HEK293 (cell line): ENCODE results near the gene TUBB2B.

Experiments
- CTCF ChIA-PET: fragments of 350-600 bp; formaldehyde crosslinking; extraction: SDS; loops from one replicate; lab custom pipeline; 2021; ENCODE audit warnings: antibody characterized with exemption; lab: Yijun Ruan, JAX
- POLR2A ChIA-PET: fragments of 300-600 bp; formaldehyde crosslinking; extraction: SDS; loops from one replicate; lab custom pipeline; 2020; ENCODE audit warnings: antibody characterized with exemption, inconsistent platforms; lab: Yijun Ruan, JAX
- H3K27ac ChIP-seq: fragments of 200-500 bp; sonication (Bioruptor generic); 2 replicates; pipeline ENCODE4 v1.5.1; 2014; ENCODE audit warnings: low read depth, low read length, control low read depth, inconsistent platforms; ENCODE audit errors: extremely low read depth
- H3K36me3 ChIP-seq, 2 experiments: fragments of 200-500 bp in 1 of 2; sonication (Bioruptor generic) in 1 of 2; 1 replicate in 1 of 2; 2 replicates in 1 of 2; pipeline ENCODE4 v1.5.1; 2014 to 2017; ENCODE audit warnings: inconsistent platforms in 2 of 2, low read length in 2 of 2; ENCODE audit not compliant: control insufficient read depth in 2 of 2, insufficient read depth in 1 of 2
- H3K4me1 ChIP-seq: fragments of 200-500 bp; sonication (Bioruptor generic); 2 replicates; pipeline ENCODE4 v1.5.1; 2014; ENCODE audit warnings: mild to moderate bottlenecking, low read length, inconsistent platforms; ENCODE audit not compliant: control insufficient read depth, insufficient read depth
- H3K4me3 ChIP-seq: 2 replicates; pipeline ENCODE4 v1.5.1; 2011; ENCODE audit warnings: low read depth, mild to moderate bottlenecking, control low read depth, low read length, moderate library complexity
- H3K9me3 ChIP-seq: fragments of 200-500 bp; sonication (Bioruptor generic); 2 replicates; pipeline ENCODE4 v1.5.1; 2014; ENCODE audit warnings: low read depth, low read length, inconsistent platforms; ENCODE audit not compliant: control insufficient read depth, insufficient read depth
- EGR2 ChIP-seq: fragments of 450-650 bp; formaldehyde crosslinking; IDR thresholded peaks from 2 replicates; pipeline ENCODE4 v1.5.1; 2016; ENCODE audit warnings: low read depth, missing biosample characterization, missing genetic modification characterization
- IKZF3 ChIP-seq: fragments of 450-650 bp; IDR thresholded peaks from 2 replicates; pipeline ENCODE4 v1.5.0; 2018; ENCODE audit warnings: missing biosample characterization, mild to moderate bottlenecking, missing genetic modification characterization, moderate library complexity
- KLF7 ChIP-seq: fragments of 450-650 bp; formaldehyde crosslinking; IDR thresholded peaks from 2 replicates; pipeline ENCODE4 v1.5.1; 2016; ENCODE audit warnings: missing biosample characterization, missing genetic modification characterization, borderline replicate concordance
- OSR2 ChIP-seq: fragments of 450-650 bp; formaldehyde crosslinking; IDR thresholded peaks from 2 replicates; pipeline ENCODE4 v1.5.1; 2016; ENCODE audit warnings: missing biosample characterization, missing genetic modification characterization
- SCRT1 ChIP-seq: fragments of 450-650 bp; formaldehyde crosslinking; IDR thresholded peaks from 2 replicates; pipeline ENCODE4 v1.5.1; 2016; ENCODE audit warnings: missing biosample characterization, missing genetic modification characterization, borderline replicate concordance
- ZNF121 ChIP-seq: fragments of 450-650 bp; formaldehyde crosslinking; IDR thresholded peaks from 2 replicates; pipeline ENCODE4 v1.5.1; 2016; ENCODE audit warnings: missing biosample characterization, missing genetic modification characterization
- ZNF138 ChIP-seq: fragments of 450-650 bp; formaldehyde crosslinking; IDR thresholded peaks from 2 replicates; pipeline ENCODE4 v1.5.1; 2016; ENCODE audit warnings: missing biosample characterization, missing genetic modification characterization, borderline replicate concordance
- ZNF184 ChIP-seq: fragments of 450-650 bp; IDR thresholded peaks from 2 replicates; pipeline ENCODE4 v1.5.1; 2018; ENCODE audit warnings: missing biosample characterization, mild to moderate bottlenecking, missing genetic modification characterization
- ZNF2 ChIP-seq: fragments of 450-650 bp; formaldehyde crosslinking; IDR thresholded peaks from 2 replicates; pipeline ENCODE4 v1.5.1; 2016; ENCODE audit warnings: missing biosample characterization, missing genetic modification characterization
- ZNF221 ChIP-seq: fragments of 450-650 bp; formaldehyde crosslinking; IDR thresholded peaks from 2 replicates; pipeline ENCODE4 v1.5.1; 2017; ENCODE audit warnings: missing biosample characterization, missing genetic modification characterization, borderline replicate concordance
- ZNF302 ChIP-seq: fragments of 450-650 bp; formaldehyde crosslinking; IDR thresholded peaks from 2 replicates; pipeline ENCODE4 v1.5.1; 2016; ENCODE audit warnings: missing biosample characterization, missing genetic modification characterization, low read depth
- ZNF37A ChIP-seq: fragments of 450-650 bp; IDR thresholded peaks from 2 replicates; pipeline ENCODE4 v1.5.1; 2018; ENCODE audit warnings: missing biosample characterization, missing genetic modification characterization
- ZNF391 ChIP-seq: fragments of 450-650 bp; formaldehyde crosslinking; IDR thresholded peaks from 2 replicates; pipeline ENCODE4 v1.5.1; 2016; ENCODE audit warnings: low read depth, missing biosample characterization, missing genetic modification characterization, borderline replicate concordance
- ZNF529 ChIP-seq: fragments of 450-650 bp; formaldehyde crosslinking; IDR thresholded peaks from 2 replicates; pipeline ENCODE4 v1.5.1; 2017; ENCODE audit warnings: missing genetic modification characterization, missing biosample characterization; ENCODE audit not compliant: insufficient replicate concordance
- ZNF530 ChIP-seq: fragments of 450-650 bp; formaldehyde crosslinking; IDR thresholded peaks from 2 replicates; pipeline ENCODE4 v1.5.1; 2016; ENCODE audit warnings: low read depth, missing biosample characterization, missing genetic modification characterization
- ZNF544 ChIP-seq: fragments of 450-650 bp; formaldehyde crosslinking; IDR thresholded peaks from 2 replicates; pipeline ENCODE4 v1.5.0; 2017; ENCODE audit warnings: missing biosample characterization, missing genetic modification characterization
- ZNF768 ChIP-seq: fragments of 450-650 bp; formaldehyde crosslinking; IDR thresholded peaks from 2 replicates; pipeline ENCODE4 v1.5.1; 2018; ENCODE audit warnings: missing biosample characterization, mild to moderate bottlenecking, missing genetic modification characterization
- ZNF776 ChIP-seq: fragments of 450-650 bp; formaldehyde crosslinking; IDR thresholded peaks from 2 replicates; pipeline ENCODE4 v1.5.0; 2017; ENCODE audit warnings: missing biosample characterization, missing genetic modification characterization, borderline replicate concordance
- ZNF777 ChIP-seq: fragments of 450-650 bp; formaldehyde crosslinking; IDR thresholded peaks from 2 replicates; pipeline ENCODE4 v1.5.1; 2017; ENCODE audit warnings: missing biosample characterization, missing genetic modification characterization, borderline replicate concordance
- ZNF837 ChIP-seq: fragments of 450-650 bp; formaldehyde crosslinking; IDR thresholded peaks from 2 replicates; pipeline ENCODE4 v1.5.1; 2016; ENCODE audit warnings: missing biosample characterization, missing genetic modification characterization
- TF ChIP-seq, protein P1 (sequence below): fragments of 450-650 bp; formaldehyde crosslinking; IDR thresholded peaks from 2 replicates; pipeline ENCODE4 v1.5.1; 2016; ENCODE audit warnings: missing biosample characterization, missing genetic modification characterization
- TF ChIP-seq, protein P2 (sequence below): fragments of 450-650 bp; formaldehyde crosslinking; IDR thresholded peaks from 2 replicates; pipeline ENCODE4 v1.5.1; 2017; ENCODE audit warnings: missing biosample characterization, mild to moderate bottlenecking, missing genetic modification characterization, moderate library complexity
- TF ChIP-seq, protein P3 (sequence below): fragments of 450-650 bp; formaldehyde crosslinking; IDR thresholded peaks from 2 replicates; pipeline ENCODE4 v1.5.1; 2017; ENCODE audit warnings: missing biosample characterization, missing genetic modification characterization
- TF ChIP-seq, protein P4 (sequence below): fragments of 450-650 bp; formaldehyde crosslinking; IDR thresholded peaks from 2 replicates; pipeline ENCODE4 v1.5.1; 2016; ENCODE audit warnings: missing biosample characterization, missing genetic modification characterization

TUBB2B gene

DNA sequence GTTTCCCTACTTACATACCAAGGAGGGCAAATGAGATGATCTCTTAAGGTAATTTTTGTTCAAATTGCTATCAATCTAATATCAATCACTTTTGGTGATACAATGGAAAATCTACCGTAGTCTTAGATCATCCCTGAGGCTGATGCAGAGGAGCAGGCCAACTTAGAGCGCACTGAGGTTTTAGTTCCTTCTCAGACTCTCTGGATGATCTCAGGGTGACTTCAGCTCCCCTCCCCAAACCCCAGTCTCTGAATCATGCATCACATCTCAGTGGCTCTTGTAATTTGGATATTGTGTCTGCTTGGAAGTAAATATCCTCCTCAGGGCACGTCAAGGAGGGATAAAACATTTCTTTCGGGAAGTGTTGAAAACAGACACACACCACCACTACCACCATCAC is 5.9 kb downstream of the TUBB2B start:
- Histone ChIP-seq H3K4me1 (peaks cover 3% of the 10 kb centered on the region; the same call in 1 of the 2 replicates), H3K27ac (no peak overlapping the region), H3K4me3 (no peak overlapping the region), H3K9me3 (no peaks in the 10 kb centered on the region), H3K36me3 (peaks cover 16 to 18% of the 10 kb centered on the region in 2 experiments; a peak in 2 of 3 replicates)
- ChIA-PET CTCF (interaction anchor here (0.6 kb wide), 1 partner anchor 190 kb away, joined by 4 read pairs; no protein-coding TSS in a partner anchor), POLR2A (no interaction called here)
- TF ChIP-seq KLF7 (tag by site-specific recombination) (no peak), IKZF3 (tag by site-specific recombination) (no peak), ZNF138 (tag by site-specific recombination) (no peak), ZNF121 (tag by site-specific recombination) (no peak), ZNF837 (tag by site-specific recombination) (no peak), EGR2 (no peak)

DNA sequence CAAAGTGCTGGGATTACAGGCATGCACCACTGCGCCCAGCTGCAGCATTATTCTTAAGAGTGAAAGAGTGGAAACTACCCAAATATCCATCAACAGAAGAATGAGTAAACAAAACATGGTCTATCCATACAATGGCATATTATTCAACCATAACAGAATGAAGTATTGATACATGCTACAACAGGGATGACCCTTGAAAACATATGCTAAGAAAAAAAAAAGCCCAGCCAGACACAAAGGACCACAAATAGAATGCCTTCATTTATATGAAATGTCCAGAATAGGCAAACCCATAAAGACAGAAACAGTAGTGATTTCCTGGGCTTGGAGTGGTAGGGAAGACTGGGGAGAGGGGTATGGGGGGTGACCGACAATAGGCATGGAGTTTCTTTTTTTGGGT is 7.1 kb downstream of the TUBB2B start:
- TF ChIP-seq ZNF544 (tag by site-specific recombination) (no peak), ZNF391 (tag by site-specific recombination) (no peak), SCRT1 (no peak), ZNF2 (tag by site-specific recombination) (no peak)
- TF ChIP-seq, protein P1, sequence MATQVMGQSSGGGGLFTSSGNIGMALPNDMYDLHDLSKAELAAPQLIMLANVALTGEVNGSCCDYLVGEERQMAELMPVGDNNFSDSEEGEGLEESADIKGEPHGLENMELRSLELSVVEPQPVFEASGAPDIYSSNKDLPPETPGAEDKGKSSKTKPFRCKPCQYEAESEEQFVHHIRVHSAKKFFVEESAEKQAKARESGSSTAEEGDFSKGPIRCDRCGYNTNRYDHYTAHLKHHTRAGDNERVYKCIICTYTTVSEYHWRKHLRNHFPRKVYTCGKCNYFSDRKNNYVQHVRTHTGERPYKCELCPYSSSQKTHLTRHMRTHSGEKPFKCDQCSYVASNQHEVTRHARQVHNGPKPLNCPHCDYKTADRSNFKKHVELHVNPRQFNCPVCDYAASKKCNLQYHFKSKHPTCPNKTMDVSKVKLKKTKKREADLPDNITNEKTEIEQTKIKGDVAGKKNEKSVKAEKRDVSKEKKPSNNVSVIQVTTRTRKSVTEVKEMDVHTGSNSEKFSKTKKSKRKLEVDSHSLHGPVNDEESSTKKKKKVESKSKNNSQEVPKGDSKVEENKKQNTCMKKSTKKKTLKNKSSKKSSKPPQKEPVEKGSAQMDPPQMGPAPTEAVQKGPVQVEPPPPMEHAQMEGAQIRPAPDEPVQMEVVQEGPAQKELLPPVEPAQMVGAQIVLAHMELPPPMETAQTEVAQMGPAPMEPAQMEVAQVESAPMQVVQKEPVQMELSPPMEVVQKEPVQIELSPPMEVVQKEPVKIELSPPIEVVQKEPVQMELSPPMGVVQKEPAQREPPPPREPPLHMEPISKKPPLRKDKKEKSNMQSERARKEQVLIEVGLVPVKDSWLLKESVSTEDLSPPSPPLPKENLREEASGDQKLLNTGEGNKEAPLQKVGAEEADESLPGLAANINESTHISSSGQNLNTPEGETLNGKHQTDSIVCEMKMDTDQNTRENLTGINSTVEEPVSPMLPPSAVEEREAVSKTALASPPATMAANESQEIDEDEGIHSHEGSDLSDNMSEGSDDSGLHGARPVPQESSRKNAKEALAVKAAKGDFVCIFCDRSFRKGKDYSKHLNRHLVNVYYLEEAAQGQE (tag by site-specific recombination), result no peak
- TF ChIP-seq, protein P2, sequence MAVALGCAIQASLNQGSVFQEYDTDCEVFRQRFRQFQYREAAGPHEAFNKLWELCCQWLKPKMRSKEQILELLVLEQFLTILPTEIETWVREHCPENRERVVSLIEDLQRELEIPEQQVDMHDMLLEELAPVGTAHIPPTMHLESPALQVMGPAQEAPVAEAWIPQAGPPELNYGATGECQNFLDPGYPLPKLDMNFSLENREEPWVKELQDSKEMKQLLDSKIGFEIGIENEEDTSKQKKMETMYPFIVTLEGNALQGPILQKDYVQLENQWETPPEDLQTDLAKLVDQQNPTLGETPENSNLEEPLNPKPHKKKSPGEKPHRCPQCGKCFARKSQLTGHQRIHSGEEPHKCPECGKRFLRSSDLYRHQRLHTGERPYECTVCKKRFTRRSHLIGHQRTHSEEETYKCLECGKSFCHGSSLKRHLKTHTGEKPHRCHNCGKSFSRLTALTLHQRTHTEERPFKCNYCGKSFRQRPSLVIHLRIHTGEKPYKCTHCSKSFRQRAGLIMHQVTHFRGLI (tag by site-specific recombination), result no peak
- TF ChIP-seq, protein P3, sequence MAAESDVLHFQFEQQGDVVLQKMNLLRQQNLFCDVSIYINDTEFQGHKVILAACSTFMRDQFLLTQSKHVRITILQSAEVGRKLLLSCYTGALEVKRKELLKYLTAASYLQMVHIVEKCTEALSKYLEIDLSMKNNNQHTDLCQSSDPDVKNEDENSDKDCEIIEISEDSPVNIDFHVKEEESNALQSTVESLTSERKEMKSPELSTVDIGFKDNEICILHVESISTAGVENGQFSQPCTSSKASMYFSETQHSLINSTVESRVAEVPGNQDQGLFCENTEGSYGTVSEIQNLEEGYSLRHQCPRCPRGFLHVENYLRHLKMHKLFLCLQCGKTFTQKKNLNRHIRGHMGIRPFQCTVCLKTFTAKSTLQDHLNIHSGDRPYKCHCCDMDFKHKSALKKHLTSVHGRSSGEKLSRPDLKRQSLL (tag by site-specific recombination), result no peak
- CTCF ChIA-PET, result interaction anchor here (0.6 kb wide), 1 partner anchor 44 kb away, joined by 3 read pairs; no protein-coding TSS in a partner anchor
- Histone ChIP-seq H3K4me3 (no peak overlapping the region), H3K27ac (no peak overlapping the region), H3K4me1 (no peaks in the 10 kb centered on the region), H3K9me3 (no peaks in the 10 kb centered on the region), H3K36me3 (peaks cover 11 to 16% of the 10 kb centered on the region in 2 experiments; a peak in 2 of 3 replicates)
- POLR2A ChIA-PET, result interaction anchor here (1.3 kb wide), 1 partner anchor 11 kb away, joined by 3 read pairs; no protein-coding TSS in a partner anchor

DNA sequence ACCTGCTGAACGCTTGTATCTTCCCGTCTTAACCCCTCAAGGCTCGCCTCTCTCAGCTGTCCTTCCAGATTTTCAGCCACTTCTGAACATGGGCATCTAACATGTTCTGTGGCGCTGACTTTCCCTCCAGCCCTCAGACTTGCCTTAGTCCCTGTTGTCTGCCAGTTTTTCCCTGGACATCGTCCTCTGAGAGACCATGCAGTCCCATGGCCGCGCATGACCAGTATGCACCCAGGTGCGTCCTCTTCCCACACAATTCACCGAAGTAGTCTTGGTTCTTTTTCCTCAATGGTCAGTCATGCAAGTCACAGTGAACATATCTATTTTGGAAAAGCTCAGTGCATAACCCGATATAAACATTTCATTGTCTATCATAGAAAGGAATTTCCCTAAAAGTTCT is 9.2 kb downstream of the TUBB2B start:
- H3K4me3 ChIP-seq, result no peak overlapping the region
- CTCF ChIA-PET, result interaction anchor here (0.6 to 1.4 kb wide), 3 partner anchors 41 to 56 kb away, joined by 3 to 5 read pairs (median 4); no protein-coding TSS in a partner anchor
- no peaks in the 10 kb centered on the region for H3K9me3 ChIP-seq
- H3K4me1 ChIP-seq, result no peaks in the 10 kb centered on the region
- POLR2A ChIA-PET, result interaction anchor here (1.2 kb wide), 1 partner anchor 8 kb away, joined by 5 read pairs; no protein-coding TSS in a partner anchor
- H3K36me3 ChIP-seq, result peaks cover 0 to 3% of the 10 kb centered on the region in 2 experiments; a peak in 1 of 3 replicates
- no peak overlapping the region for H3K27ac ChIP-seq
- TF ChIP-seq ZNF768 (tag by site-specific recombination) (no peak), ZNF37A (tag by site-specific recombination) (no peak), ZNF776 (tag by site-specific recombination) (no peak), ZNF530 (tag by site-specific recombination) (no peak), ZNF529 (tag by site-specific recombination) (no peak), ZNF302 (tag by site-specific recombination) (no peak), OSR2 (tag by site-specific recombination) (no peak), ZNF777 (tag by site-specific recombination) (no peak), ZNF221 (no peak), ZNF184 (tag by site-specific recombination) (no peak)
- TF ChIP-seq, protein P4, sequence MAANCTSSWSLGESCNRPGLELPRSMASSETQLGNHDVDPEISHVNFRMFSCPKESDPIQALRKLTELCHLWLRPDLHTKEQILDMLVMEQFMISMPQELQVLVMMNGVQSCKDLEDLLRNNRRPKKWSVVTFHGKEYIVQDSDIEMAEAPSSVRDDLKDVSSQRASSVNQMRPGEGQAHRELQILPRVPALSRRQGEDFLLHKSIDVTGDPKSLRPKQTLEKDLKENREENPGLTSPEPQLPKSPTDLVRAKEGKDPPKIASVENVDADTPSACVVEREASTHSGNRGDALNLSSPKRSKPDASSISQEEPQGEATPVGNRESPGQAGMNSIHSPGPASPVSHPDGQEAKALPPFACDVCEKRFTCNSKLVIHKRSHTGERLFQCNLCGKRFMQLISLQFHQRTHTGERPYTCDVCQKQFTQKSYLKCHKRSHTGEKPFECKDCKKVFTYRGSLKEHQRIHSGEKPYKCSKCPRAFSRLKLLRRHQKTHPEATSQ, result no peak
